ENCODE data around the gene DBF4.
"Not testable (repeated sequence)": the region's sequence is repeated elsewhere in the genome, so short reads cannot be mapped to it uniquely, and the experiment has no call there.

Gene DBF4

DNA sequence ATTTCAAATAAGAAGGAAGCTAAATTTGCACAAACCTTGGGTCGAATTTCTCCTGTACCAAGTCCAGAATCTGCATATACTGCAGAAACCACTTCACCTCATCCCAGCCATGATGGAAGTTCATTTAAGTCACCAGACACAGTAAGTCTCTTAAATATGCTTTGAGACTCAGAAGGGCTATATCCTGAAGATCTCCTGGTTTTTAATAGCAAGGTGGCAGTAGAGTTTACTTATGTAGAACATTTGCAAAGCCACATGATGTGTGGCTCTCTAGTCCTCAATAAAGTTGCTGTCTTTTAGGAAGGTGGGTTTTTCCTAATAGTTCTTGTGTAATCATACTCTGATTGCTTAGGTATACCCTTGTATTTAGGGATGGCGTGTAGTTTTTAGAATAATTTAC lies 8.7 kb downstream of the DBF4 start:
- DNase-seq, result no peak

DNA sequence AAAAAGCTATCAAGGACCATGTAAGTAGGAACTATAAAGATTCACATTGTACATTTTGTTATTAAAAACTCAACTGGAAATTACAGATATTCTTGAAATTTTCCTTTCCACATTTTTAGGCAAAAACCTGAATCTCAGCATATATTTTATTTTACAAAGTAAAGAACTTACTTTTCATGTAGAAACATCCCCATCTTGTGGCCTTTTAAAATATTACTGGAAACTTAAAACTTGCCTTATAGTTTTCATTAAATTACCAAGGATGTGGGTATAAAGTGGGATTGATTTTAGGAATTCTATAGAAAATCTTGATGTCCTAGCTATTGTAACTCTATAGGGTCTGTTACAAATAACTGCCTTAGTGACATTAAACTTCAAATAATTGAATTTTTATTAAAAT lies 10.6 kb downstream of the DBF4 start:
- DNase-seq, result peak; percentile 28

- no peak for DNase-seq
Measured at GRCh38 chr7:87895363-87895762, 19.1 kb downstream of the DBF4 start.

- no peak for DNase-seq
Measured at GRCh38 chr7:87899255-87899654, 23.0 kb downstream of the DBF4 start.

- DNase-seq, result not testable (repeated sequence)
Measured at GRCh38 chr7:87907136-87907906, 31.0 kb downstream of the DBF4 start.

- not testable (repeated sequence) for DNase-seq
Measured at GRCh38 chr7:87908814-87909213, 32.5 kb downstream of the DBF4 start.

DNA sequence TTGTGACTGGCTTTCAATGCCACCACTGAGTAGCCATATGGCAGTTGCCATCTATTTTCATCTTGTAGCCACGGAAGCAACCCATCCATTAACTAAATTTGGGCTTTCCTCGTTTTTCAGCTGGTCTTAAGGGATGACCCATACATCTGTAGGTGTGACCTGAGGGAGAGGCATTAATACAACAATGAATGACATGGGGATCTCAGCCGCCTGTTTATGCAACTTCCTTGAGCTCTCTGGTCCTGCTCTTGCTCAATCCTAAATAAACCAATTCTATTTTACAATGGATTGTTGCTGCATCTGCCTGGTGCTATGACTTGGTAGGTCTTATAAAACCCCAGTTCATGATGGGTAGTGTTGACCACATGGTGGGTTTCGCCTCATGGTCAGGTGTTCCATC lies 35.8 kb downstream of the DBF4 start:
- DNase-seq, result no peak

DNA sequence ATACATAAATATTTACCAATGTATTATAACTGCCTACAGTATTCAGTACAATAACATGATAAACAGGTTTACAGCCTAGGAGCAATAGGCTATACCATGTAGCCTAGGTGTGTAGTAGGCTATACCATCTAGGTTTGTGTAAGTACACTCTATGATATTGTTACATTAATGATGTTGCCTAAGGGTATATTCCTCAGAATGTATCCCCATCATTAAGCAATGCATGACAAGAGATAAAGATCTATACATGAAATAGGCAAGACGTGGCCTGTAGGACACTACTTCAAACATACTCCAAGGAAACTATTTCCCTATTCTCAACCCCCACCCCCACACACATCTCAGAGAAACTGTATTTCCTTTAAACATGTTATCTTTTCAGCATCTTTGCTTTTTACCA lies 42.4 kb downstream of the DBF4 start:
- DNase-seq, result no peak

DNA sequence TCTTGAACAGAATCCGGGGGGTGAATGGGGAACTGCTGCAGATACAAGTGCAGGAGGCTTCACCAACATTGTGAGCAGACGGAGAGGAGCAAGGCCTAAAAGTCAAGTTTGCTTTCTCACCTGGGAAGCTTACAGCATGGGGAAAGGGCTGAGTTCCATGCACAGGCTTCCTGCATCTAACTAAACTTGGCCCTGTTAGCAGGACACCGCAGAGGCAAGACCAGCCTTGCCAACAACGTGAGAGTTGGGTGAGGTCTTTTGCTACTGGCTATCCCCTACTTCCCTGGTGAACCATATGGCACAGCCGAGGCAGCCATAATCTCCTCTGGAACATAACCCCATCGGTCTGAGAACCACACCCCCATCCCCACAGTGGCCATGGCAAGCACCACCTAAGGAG lies 43.6 kb downstream of the DBF4 start:
- no peak for DNase-seq

GRCh38 chr7:87920578-87920977 lies 44.3 kb downstream of the DBF4 start:
- DNase-seq, result no peak

DNA sequence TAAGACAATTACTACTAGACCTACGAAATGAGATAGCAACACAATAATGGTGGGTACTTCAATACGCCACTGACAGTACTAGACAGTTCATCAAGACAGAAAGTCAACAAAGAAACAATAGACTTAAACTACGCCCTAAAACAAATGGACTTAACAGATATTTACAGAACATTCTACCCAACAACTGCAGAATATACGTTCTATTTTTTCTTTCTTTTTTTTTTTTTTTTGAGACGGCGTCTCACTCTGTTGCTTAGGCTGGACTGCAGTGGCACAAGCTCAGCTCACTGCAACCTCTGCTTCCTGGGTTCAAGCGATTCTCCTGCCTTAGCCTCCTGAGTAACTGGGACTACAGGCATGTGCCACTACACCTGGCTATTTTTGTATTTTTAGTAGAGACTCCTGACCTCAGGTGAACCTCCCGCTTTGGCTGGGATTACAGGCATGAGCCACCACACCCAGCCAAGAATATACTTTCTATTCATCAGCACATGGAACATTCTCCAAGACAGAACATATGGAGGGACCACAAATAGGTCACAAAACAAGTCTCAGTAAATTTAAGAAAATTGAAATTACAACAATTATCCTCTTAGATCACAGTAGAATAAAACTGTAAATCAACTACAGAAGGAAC lies 46.6 kb downstream of the DBF4 start:
- not testable (repeated sequence) for DNase-seq

DNA sequence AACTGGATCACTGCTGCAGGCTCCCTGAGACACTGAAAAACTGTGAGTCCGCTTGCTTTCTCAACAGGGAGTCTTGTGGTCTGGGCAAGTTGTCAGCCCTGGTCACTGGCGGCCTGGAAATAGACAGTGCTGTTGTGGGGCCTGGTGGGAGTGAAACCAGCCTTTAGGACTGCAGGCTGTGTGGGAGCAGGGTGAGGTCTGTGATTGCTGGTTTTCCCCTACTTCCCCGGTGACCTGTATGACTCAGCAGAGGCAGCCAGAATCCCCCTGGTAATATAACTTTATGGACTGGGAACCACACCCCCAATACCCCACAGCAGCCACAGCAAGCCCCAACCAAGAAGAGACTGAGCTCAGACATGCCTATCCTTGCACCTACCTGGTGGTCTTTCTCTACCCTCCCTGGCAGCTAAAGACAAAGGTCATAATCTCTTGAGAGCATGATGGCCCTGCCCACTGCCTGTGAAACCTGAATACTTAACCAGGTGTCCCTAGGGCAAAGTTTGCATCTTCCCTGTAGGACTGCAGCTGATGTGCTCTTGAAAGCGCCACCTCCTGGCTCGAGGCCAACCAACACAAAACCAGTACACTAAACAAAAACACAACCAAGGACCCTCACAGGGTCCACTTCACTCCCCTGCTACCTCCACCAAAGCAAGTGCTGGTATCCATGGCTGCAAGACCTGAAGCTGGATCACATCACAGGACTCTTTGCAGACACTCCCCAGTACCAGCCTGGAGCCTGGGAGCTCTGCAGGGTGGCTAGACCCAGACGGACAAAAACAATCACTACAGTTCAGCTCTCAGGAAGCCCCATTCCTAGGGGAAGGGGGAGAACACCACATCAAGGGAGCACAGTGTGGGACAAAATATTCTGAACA lies 50.5 kb downstream of the DBF4 start:
- no peak for DNase-seq

DNA sequence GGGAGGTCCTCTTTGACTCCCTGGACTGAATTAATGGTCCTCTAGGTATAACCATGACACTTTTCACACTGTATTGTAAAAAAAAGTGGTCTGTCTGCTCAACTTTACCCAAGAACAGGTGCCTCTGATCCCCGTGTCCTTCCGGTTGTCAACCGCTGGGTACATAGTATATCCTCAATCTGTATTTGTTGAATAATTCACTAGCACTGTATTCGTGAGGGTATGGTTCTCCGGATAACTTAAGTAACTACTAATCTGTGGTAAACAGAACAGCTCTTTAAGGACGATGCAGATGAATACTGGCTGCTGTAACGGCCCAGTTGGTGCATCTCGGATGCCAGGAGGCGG lies 57.3 kb downstream of the DBF4 start:
- no peak for DNase-seq

- DNase-seq, result peak; percentile 77
Measured at GRCh38 chr7:87933953-87934698, 57.8 kb downstream of the DBF4 start, which contains the start of gene ADAM22. TSS of gene ADAM22 (plus strand) at chr7:87934251. CDS start at chr7:87934466, 215 bp downstream.

- peak; percentile 2 for DNase-seq
Measured at GRCh38 chr7:87934699-87935383, 58.5 kb downstream of the DBF4 start.

DNA sequence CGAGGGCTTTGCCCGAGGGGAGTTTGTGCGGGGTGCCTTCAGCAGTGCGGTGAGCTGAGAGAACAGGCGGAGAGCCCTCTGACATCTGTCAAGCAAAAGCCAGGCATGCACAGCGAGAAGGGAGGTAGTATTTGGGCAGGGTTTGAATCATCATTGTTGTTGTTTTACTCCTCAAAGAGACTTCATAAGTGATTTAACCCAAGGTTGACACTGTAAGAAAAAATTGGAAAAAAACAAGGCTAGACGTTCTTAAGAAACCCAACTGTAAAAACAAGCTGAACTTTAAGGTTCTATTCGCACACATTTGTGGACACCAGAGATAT lies 59.1 kb downstream of the DBF4 start:
- DNase-seq, result no peak

DNA sequence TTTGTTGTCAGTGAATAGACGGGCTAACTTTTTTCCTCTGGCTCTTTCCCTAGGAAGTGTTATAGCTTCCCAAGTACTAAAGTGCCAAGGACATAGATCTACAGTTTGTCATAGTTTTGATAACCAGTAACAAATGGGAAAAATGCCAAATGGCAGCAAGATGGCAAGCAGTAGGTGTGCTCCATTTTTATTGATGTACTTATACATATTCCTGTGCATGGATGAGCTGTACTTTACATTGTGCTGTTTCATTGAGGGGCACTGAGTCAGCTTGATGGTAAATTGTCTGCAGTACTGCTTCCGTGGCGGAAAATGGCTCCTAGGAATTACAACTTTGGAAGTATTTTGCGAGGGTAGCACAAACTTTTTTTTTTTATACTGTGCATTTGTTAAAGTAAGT lies 64.8 kb downstream of the DBF4 start:
- DNase-seq, result no peak

DNA sequence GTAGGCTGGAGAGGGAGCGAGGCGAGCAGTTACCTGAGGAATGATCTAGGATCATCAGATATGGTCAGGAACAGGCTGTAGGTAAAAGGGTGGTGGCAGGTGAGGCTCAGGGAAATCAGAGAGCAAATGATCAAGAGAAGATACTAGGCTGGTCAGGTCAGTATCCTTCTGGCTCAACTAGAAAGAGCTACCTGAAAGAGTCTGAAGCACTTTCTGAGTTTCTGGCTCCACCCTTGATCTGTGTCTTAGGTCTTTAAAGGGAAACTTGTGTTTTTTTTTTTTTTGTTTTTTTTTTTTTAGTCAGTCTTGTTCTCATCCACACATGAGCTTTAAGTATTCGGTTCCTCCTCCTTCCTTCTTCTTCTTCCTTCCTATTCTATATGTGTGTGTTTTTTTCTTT lies 68.3 kb downstream of the DBF4 start:
- no peak for DNase-seq

DNA sequence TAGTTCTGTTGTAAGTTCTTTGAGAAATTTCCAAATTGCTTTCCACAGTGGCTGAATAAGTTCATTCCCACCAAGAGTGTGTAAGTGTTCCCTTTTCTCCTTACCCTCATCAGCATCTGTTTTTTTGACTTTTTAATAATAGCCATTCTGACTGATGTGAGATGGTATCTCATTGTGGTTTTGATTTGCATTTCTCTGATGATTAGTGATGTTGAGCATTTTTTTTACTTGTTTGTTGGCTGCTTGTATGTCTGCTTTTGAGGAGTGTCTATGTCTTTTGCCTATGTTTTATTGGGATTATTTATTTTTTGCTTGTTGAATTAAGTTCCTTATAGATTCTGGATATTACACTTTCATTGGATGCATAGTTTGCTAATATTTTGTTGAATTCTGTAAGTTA lies 69.6 kb downstream of the DBF4 start:
- not testable (repeated sequence) for DNase-seq

GRCh38 chr7:87948371-87948770 lies 72.1 kb downstream of the DBF4 start:
- DNase-seq, result no peak
